DMS153 treated with DMSO at 0.1 percent for 48 hours (cell line): Measurements from ENCODE around the gene LRCH2.
A peak's percentile ranks its signal among the peaks of the same experiment; 100 is the strongest.
"Not testable (repeated sequence)": the region's sequence is repeated elsewhere in the genome, so short reads cannot be mapped to it uniquely, and the experiment has no call there.

ENCODE experiments used
- DNase-seq: peaks from one replicate; lab custom pipeline; 2025; ENCODE audit not compliant: unreplicated experiment; lab: John Stamatoyannopoulos, UW

LRCH2 gene

DNA sequence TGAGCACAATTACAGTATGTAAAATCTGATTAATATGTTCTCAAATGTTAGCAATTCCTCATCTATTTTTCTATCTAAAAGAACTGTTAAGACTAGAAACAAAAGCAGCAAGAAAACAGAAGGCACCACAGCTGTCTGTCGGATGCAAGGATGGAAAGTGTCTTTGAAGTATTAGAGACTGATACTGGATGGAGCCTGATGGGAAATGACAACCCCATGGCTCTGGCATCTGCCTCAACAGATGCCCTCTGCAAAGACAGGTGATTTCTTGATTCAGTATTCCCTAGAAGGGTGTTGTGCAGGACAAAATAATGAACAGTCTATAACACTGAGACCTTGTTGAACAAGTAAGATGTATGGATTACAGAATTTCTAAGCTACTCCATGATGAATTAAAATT is 19.7 kb downstream of the LRCH2 start:
- no peak for DNase-seq

DNA sequence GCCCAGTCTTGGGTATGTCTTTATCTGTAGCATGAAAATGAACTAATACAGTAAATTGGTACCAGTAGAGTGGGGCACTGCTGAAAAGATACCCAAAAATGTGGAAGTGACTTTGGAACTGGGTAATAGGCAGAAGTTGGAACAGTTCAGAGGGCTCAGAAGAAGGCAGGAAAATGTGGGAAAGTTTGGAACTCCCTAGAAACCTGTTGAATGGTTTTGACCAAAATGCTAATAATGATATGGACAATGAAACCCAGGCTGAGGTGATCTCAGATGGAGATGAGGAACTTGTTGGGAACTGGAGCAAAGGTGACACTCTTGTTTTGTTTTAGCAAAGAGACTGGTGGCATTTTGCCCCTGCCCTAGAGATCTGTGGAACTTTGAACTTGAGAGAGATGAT is 24.3 kb downstream of the LRCH2 start:
- not testable (repeated sequence) for DNase-seq

DNA sequence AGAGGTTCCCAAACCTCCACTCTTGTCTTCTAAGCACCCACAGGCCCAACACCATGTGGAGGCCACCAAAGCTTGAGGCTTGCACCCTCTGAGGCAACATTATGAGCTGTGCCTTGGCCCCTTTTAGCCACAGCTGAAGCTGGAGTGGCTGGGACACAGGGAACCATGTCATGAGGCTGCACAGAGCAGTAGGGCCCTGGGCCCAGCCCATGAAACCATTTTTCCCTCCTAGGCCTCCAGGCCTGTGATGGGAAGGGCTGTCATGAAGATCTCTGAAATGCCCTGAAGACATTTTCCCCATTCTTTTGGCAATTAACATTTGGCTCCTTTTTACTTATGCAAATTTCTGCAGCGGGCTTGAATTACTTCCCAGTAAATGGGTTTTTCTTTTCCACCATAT is 29.9 kb downstream of the LRCH2 start:
- DNase-seq, result no peak

DNA sequence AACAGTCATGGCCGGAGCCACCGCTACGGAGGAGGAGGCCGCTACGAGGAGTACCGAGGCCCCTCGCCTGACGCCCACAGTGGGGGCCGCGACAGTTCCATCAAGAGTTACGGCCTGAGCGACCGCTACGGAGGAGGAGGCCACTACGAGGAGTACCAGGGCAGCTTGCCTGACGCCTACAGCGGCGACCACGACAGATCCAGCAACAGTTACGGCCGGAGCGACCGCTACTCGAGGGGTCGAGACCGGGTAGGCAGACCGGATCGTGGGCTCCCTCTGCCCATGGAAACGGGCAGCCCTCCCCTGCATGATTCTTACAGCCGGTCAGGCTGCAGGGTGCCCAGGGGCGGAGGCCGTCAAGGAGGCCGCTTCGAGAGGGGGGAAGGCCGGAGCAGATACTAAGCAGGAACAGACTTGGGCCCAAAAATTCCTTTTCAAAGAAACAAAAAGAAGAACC is 41.6 kb downstream of the LRCH2 start:
- DNase-seq, result no peak

DNA sequence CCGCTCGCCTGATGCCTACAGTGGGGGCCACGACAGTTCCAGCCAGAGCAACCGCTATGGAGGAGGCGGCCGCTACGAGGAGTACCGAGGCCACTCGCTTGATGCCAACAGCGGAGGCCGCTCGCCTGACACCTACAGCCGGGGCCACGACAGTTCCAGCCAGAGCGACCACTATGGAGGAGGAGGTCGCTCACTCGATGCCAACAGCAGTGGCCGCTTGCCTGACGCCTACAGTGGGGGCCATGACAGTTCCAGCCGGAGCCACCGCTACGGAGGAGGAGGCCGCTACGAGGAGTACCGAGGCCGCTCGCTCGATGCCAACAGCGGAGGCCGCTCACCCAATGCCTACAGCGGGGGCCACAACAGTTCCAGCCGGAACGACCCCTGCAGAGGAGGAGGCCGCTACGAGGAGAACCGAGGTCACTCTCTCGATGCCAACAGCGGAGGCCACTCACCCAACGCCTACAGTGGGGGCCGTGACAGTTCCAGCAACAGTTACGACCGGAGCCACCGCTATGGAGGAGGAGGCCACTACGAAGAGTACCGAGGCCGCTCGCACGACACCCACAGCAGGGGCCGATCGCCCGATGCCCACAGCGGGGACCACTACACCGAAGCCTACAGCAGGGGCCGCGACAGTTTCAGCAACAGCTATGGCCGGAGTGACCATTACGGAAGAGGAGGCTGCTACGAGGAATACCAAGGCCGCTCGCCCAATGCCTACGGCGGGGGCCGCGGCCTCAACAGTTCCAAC is 42.2 kb downstream of the LRCH2 start:
- no peak for DNase-seq

DNA sequence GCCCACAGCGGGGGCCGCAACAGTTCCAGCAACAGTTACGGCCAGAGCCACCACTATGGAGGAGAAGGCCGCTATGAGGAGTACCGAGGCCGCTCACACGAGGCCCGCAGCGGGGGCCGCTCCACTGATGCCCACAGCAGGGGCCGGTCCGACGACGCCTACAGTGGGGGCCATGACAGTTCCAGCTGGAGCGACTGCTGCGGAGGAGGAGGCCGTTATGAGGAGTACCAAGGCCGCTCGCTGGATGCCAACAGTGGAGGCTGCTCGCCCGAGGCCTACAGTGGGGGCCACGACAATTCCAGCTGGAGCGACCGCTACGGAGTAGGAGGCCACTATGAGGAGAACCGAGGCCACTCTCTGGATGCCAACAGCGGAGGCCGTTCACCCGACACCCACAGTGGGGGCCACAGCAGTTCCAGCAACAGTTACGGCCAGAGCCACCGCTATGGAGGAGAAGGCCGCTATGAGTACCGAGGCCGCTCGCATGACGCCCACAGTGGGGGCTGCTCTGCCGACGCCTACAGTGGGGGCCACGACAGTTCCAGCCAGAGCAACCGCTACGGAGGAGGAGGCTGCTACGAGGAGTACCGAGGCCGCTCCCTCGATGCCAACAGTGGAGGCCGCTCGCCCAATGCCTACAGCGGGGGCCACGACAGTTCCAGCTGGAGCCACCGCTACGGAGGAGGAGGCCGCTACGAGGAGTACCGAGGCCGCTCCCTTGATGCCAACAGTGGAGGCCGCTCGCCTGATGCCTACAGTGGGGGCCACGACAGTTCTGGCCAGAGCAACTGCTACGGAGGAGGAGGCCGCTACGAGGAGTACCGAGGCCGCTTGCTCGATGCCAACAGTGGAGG is 43.0 kb downstream of the LRCH2 start:
- no peak for DNase-seq

DNA sequence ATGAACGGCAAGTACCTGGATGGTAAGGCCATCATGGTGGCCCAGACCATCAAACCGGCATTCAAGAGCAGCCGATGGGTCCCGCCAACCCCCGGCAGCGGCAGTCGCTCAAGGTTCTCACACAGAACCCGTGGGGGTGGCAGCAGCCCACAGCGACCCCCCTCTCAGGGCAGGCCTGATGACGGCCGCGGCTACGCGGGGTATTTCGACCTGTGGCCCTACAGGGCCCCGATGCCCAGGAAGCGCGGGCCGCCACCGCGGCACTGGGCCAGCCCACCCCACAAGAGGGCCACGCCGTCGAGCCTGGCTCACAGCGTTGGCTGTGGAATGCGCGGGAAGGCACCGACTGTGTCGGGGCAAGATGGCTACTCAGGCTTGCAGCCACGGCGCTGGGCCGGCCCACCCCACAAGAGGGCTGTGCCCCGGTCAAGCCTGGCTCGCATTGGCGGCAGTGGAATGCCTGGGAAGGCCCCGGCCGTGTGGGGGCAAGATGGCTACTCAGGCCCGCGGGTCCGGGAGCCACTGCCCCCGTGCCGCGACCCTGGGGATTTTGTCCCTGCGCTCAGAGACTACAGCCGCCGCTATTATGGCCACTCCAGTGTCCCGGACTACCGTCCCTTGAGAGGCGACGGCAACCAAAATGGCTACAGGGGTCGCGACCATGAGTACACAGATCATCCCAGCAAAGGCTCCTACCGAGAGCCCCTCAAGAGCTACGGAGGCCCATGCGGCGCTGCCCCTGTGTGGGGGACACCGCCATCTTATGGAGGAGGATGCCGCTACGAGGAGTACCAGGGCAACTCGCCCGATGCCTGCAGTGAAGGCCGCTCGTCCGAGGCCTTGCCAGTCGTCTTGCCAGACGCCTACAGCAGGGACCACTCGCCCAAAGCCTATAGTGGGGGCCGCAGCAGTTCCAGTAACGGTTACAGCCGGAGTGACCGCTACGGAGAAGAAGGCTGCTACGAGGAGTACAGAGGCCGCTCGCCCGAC is 44.0 kb downstream of the LRCH2 start:
- no peak for DNase-seq

DNA sequence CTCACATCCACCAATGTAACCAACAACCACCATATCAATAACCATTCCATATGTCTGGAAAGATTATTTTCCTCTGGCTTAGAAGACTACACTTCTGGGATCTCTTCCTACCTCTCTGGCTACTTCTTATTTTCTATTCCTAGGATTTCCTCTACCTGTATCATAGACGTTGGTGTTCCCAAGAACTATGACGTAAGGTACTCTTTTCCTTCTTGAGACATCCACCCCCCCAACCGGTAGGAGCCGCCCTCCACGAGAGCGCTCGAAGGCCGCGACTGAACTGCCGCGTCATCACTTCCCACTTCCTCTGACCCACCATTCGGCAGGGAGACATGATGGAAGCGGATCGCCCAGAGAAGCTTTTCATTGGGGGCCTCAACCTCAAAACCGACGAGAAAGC is 44.8 kb downstream of the LRCH2 start, which contains the start of gene RBMXL3:
Gene RBMXL3 (plus strand): TSS at position 301 of the 400 bp plus-strand sequence. CDS start 32 bp downstream, at position 333.
- no peak for DNase-seq

DNA sequence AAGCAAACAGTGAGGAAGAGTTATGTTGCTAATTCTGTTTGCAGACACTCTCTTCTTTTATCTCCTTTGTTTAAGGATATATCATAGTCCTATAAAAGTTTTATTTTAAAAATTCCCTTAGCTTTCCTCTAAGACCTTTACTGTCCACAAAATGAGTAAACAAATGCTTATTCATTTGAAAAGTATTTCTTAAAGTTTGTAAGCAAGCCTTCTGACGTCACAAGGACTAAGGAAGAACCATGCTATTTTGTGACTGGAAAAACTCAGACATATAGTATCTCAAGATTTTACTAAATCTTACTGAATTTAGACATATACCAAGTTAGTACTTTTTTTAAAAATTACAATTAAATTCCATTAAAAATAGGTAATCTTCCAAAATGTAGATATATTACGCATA is 49.9 kb downstream of the LRCH2 start:
- DNase-seq, result no peak

DNA sequence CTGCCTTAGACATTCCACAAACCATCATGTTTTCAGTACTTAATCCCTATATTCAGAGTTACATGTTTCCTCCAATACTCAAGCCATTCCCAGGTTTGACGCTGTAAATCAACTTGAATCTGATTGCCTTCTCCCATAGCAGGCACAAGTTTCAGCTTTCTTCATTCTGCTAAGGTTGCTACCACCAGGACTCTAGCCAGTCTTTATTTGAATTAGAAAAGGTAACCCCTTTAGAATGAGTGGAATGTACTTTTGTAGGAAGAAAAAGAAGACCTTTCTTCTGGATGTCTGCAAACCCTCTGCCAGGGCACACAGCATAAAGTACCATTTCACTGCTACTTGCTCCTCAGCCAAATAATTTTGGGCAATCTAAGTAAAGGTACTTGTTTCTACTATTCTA is 55.4 kb downstream of the LRCH2 start:
- DNase-seq, result no peak

DNA sequence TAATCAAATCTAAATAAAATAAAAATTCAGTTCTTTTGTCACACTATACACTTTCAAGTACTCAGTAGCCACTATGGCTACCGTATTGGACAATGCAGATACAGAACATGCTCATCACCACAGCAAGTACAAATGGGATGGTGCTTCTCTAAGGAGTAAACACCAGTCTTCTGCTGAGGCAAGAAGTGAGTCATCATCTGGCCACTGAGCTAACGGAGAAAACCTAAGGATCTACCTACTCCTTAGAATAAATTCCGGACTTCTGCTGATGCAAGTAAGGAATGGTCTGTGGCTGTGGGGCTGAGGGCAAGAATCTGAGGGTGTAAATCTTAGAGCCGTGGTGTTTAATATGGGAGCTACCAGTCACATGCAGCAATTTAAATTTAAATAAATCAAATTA is 56.0 kb downstream of the LRCH2 start:
- no peak for DNase-seq

DNA sequence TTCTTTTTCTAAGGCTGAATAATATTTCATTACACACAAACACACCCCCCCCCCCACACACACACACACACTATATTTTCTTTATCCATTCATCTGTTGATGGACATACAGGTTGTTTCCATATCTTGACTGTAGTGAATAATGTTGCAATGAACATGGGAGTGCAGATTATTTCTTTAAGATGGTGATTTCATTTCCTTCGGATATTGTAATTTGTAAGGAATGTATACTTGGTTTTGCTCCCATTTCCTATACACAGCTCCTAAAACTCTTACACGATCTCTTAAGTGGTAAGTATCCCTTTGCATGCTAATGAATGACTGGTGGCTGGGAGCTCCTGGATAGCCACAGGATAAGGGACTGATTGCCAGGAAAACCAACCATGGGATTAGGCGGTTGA is 59.3 kb downstream of the LRCH2 start:
- no peak for DNase-seq

DNA sequence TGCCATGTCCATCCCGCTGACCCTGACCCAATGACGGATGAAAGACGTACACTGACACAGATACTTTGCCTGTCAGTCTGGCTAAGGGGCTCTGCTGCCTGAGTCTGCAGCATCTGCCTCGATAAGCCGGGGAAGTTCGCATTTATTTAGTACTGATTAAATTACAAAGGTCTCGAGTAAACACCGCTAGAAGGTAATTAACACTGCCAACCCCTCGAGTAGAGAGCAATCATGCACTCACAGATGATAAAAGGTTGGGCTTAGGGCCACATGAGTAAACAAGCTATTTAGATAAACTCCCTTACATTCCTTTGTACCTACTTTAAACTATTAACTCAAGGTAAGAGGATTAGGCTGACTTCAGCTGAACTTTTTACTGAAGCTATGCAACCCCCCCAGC is 60.7 kb downstream of the LRCH2 start:
- no peak for DNase-seq

DNA sequence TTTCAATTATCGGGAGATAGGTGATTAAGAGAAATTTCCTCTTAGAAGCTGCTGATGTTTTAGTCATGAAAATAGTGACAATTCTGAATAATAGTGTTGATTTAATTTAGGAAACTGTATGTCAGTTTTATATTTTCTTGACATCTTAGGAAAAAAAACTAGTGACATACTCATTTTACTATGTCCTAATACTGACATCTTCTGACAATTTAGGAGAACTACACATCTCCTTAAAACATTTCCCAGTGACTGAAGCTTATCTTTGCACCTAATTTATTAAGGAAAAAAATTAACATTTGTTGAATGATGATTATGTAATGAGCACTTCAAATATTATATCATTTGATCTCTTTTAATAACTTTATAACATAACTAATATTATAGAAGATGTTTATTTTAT is 86.7 kb downstream of the LRCH2 start:
- DNase-seq, result peak; percentile 0

DNA sequence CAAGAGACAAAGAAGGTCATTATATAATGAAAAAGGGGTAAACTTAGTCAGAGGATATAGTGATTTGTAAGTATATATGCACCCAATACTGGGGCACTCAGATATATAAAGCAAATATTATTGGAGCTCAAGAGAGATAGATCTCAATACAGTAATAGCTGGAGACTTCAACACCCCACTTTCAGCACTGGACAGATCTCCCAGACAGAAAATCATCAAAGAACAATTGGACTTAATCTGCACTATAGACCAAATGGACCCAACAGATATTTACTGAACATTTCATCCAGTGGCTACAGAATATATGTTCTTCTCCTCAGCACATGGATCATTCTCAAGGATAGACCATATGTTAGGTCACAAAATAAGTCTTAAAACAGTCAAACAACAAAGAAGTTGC is 91.8 kb downstream of the LRCH2 start:
- DNase-seq, result no peak

DNA sequence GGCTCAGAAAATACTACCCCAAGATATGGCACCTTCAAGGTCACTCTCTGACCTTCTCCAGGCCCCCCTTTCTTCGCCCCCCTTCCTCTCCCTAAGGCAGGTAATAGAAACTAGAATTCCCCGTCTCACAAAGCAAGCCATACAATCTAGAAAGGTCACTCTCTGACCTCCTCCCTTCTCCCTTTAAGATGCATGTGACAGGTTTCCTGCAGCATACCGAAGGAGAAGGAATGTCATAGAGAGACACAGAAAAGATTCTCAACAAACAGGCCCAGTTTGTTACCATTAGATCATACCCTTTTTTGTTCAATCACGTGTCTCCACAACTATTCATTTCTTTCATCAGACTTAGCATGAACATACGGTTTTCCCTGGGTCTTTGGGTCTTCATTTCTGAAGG is 95.9 kb downstream of the LRCH2 start:
- DNase-seq, result no peak

DNA sequence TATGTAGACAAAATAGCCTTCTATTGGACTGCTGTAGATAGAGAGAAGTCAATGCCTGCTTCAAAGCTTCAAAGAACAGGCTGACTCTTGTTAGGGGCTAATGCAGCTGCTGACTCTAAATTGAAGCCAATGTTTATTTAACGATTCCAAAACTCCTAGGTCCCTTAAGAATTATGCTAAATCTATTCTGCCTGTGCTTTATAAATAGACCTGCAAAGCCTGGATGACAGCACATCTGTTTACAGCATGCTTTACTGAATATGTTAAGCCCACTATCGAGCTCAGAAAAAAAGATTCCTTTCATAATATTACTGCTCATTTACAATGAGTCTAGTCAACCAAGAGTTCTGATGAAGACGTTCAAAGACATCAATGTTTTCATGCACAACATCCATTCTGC is 99.5 kb downstream of the LRCH2 start:
- no peak for DNase-seq

DNA sequence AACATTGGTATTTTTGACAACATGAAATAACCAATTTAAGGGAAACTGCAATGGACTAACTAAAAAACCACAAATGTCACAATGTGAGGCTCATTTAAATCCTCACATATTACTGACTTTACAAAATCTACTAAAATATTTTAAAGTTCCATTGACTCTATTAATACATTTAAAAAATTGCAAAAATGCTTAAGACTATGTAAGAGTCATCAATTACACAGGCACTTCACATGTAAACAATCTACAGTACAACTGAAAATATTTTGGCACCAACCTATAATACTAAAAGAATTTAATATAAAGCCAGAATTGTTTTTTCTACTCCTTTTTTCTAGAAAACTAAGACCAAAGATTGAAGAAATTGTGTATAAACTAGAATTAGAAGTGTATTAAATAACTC is 121.5 kb downstream of the LRCH2 start:
- no peak for DNase-seq

DNA sequence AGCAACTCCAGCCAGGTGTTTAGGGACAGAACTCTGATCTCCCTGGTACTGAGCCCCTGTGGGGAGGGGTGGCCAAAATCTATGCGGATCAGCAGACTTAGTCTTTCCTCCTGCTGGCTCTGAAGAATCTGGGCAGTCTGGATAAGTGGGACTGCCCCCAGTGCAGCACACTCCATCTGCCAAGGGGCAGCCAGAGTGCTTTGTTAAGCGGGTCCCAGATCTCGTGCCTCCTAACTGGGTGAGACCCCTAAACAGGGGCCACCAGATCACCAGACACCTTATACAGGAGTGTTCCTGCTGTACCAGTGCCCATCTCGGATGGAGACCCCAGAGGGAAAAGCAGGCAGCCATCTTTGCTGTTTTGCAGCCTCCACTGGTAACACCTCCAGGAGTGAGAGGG is 135.0 kb downstream of the LRCH2 start:
- no peak for DNase-seq

DNA sequence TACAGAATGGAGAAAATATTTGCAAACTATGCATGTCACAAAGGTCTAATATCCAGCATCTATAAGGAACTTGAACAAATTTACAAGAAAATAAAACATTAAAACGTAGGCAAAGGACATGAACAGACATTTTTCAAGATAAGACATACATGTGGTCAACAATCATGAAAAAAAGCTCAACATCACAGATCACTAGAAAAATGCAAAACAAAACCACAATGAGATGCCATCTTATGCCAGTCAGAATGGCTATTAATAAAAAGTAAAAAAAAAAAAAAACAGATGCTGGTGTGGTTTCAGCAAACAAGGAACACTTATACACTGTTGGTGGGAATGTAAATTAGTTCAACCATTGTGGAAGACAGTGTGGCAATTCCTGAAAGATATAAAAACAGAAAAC is 140.7 kb downstream of the LRCH2 start:
- DNase-seq, result no peak

DNA sequence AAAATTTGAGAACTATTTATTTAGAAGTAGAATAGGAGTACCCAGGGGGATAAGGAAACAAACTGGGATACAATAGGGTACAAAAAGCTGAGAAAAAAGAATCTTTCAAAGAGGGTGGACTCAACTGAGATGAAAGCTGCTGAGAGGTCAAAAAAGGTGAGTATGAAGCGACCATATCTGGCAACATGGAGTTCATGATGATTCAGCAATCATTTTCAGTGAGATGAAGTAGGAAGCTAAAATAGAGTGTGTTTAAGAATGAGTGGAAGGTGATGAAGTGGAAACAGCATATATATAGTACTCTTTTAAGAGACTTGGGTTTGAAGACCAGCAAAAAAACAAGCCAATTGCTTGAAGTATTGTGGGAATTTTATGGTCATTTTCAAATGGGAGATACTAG is 144.5 kb downstream of the LRCH2 start:
- no peak for DNase-seq
